ENCODE measurements around the gene PA2G4. TPM values are rescaled to one million over a fixed set of nuclear protein-coding genes. Genes with fewer than 3 reads are reported as not detected.

PA2G4 gene
- total and polyA plus RNA-seq, 2 experiments from 2014 or later = 132 to 235 TPM

GRCh38 chr12:56086608-56087007 lies 17.8 kb upstream of the PA2G4 start:
- peaks cover 20% of the 10 kb centered on the region for H3K4me1 ChIP-seq (ENCODE audit: low read depth)
- TF ChIP-seq CTCF (IDR thresholded peaks at IDR 0.05; ENCODE audit: low read depth, low read length) = no peak
- no peak overlapping the region for H3K27ac ChIP-seq
- DNase-seq (ENCODE audit: low read depth in 1 of 2, low spot score in 1 of 2) = no peak
- H3K27me3 ChIP-seq = no peaks in the 10 kb centered on the region
- H3K9me3 ChIP-seq (ENCODE audit: low read depth) = no peaks in the 10 kb centered on the region
- H3K4me3 ChIP-seq = no peak overlapping the region
- H3K36me3 ChIP-seq = no peaks in the 10 kb centered on the region

GRCh38 chr12:56087220-56087619 lies 17.1 kb upstream of the PA2G4 start:
- DNase-seq (ENCODE audit: low read depth in 1 of 2, low spot score in 1 of 2) = peak; percentile 17 to 81
- TF ChIP-seq CTCF (IDR thresholded peaks at IDR 0.05; ENCODE audit: low read depth, low read length) = no peak
- Histone ChIP-seq H3K27me3 (no peaks in the 10 kb centered on the region), H3K9me3 (ENCODE audit: low read depth) (no peaks in the 10 kb centered on the region), H3K36me3 (no peaks in the 10 kb centered on the region), H3K27ac (peak overlapping the region; percentile 26), H3K4me1 (ENCODE audit: low read depth) (peaks cover 14% of the 10 kb centered on the region), H3K4me3 (no peak overlapping the region)

GRCh38 chr12:56097738-56098137 lies 6.6 kb upstream of the PA2G4 start:
- Histone ChIP-seq H3K36me3 (peaks cover 3% of the 10 kb centered on the region), H3K4me1 (ENCODE audit: low read depth) (no peaks in the 10 kb centered on the region), H3K4me3 (no peak overlapping the region), H3K27me3 (no peaks in the 10 kb centered on the region), H3K27ac (no peak overlapping the region), H3K9me3 (ENCODE audit: low read depth) (no peaks in the 10 kb centered on the region)
- no peak for TF ChIP-seq CTCF (IDR thresholded peaks at IDR 0.05; ENCODE audit: low read depth, low read length)
- DNase-seq (ENCODE audit: low read depth in 1 of 2, low spot score in 1 of 2) = no peak

- Histone ChIP-seq H3K4me3 (no peak overlapping the region), H3K4me1 (ENCODE audit: low read depth) (no peaks in the 10 kb centered on the region), H3K9me3 (ENCODE audit: low read depth) (no peaks in the 10 kb centered on the region), H3K27ac (no peak overlapping the region), H3K36me3 (no peaks in the 10 kb centered on the region), H3K27me3 (no peaks in the 10 kb centered on the region)
- TF ChIP-seq CTCF (IDR thresholded peaks at IDR 0.05; ENCODE audit: low read depth, low read length) = no peak
- DNase-seq (ENCODE audit: low read depth in 1 of 2, low spot score in 1 of 2) = no peak
Measured at GRCh38 chr12:56098592-56098991, 5.8 kb upstream of the PA2G4 start.

GRCh38 chr12:56099787-56100186 lies 4.6 kb upstream of the PA2G4 start:
- Histone ChIP-seq H3K4me1 (ENCODE audit: low read depth) (no peaks in the 10 kb centered on the region), H3K36me3 (no peaks in the 10 kb centered on the region), H3K4me3 (no peak overlapping the region), H3K27ac (no peak overlapping the region), H3K27me3 (no peaks in the 10 kb centered on the region), H3K9me3 (ENCODE audit: low read depth) (no peaks in the 10 kb centered on the region)
- DNase-seq (ENCODE audit: low read depth in 1 of 2, low spot score in 1 of 2) = no peak
- TF ChIP-seq CTCF (IDR thresholded peaks at IDR 0.05; ENCODE audit: low read depth, low read length) = no peak

- H3K36me3 ChIP-seq = no peaks in the 10 kb centered on the region
- TF ChIP-seq CTCF (IDR thresholded peaks at IDR 0.05; ENCODE audit: low read depth, low read length) = no peak
- H3K4me1 ChIP-seq (ENCODE audit: low read depth) = peaks cover 9% of the 10 kb centered on the region
- no peak for DNase-seq (ENCODE audit: low read depth in 1 of 2, low spot score in 1 of 2)
- H3K4me3 ChIP-seq = no peak overlapping the region
- no peaks in the 10 kb centered on the region for H3K9me3 ChIP-seq (ENCODE audit: low read depth)
- H3K27me3 ChIP-seq = no peaks in the 10 kb centered on the region
- H3K27ac ChIP-seq = no peak overlapping the region
Measured at GRCh38 chr12:56101045-56101444, 3.3 kb upstream of the PA2G4 start.
